WTC11 (cell line): ENCODE results near the gene CDK4.

Experiments
- FOXP1 ChIP-seq: sonication (generic); formaldehyde crosslinking; IDR thresholded peaks from 2 replicates; pipeline ENCODE4 v1.8.0; 2022; ENCODE audit warnings: missing genetic modification reagents, mild to moderate bottlenecking, moderate library complexity, borderline replicate concordance
- HMGA2 ChIP-seq: fragments of 250-450 bp; sonication (Bioruptor Pico); IDR thresholded peaks from 2 replicates; pipeline ENCODE4 v1.4.0; 2021; ENCODE audit warnings: mild to moderate bottlenecking, moderate library complexity
- NFYB ChIP-seq: sonication (generic); formaldehyde crosslinking; conservative IDR thresholded peaks from 2 replicates; pipeline ENCODE4 v1.8.0; 2022; ENCODE audit warnings: low read depth, missing genetic modification reagents
- NR2C2 ChIP-seq: sonication (generic); formaldehyde crosslinking; IDR thresholded peaks from 2 replicates; pipeline ENCODE4 v1.8.0; 2022; ENCODE audit warnings: mild to moderate bottlenecking, missing genetic modification reagents
- NR3C1 ChIP-seq: sonication (generic); formaldehyde crosslinking; conservative IDR thresholded peaks from 2 replicates; pipeline ENCODE4 v1.8.1; 2023; ENCODE audit warnings: low read depth, mild to moderate bottlenecking, missing genetic modification reagents
- PRRX2 ChIP-seq: fragments of 250-450 bp; sonication (Bioruptor Pico); IDR thresholded peaks from 2 replicates; pipeline ENCODE4 v1.8.0; 2021; ENCODE audit warnings: mild to moderate bottlenecking
- SOX15 ChIP-seq: fragments of 250-450 bp; sonication (Bioruptor Pico); IDR thresholded peaks from 2 replicates; pipeline ENCODE4 v1.9.0; 2021; ENCODE audit warnings: mild to moderate bottlenecking
- TCF7 ChIP-seq: sonication (generic); formaldehyde crosslinking; IDR thresholded peaks from 2 replicates; pipeline ENCODE4 v1.8.0; 2022; ENCODE audit warnings: mild to moderate bottlenecking, low read depth, missing genetic modification reagents, moderate library complexity
- ZBTB21 ChIP-seq: sonication (generic); formaldehyde crosslinking; IDR thresholded peaks from 2 replicates; pipeline ENCODE4 v1.8.1; 2023; ENCODE audit warnings: mild to moderate bottlenecking, missing genetic modification reagents, borderline replicate concordance
- TF ChIP-seq, protein P1 (sequence below): fragments of 200-600 bp; IDR thresholded peaks from 2 replicates; pipeline ENCODE4 v1.8.0; 2022; ENCODE audit warnings: antibody characterized with exemption
- TF ChIP-seq, protein P2 (sequence below): sonication (generic); formaldehyde crosslinking; IDR thresholded peaks from 2 replicates; pipeline ENCODE4 v1.8.1; 2023; ENCODE audit warnings: mild to moderate bottlenecking, missing genetic modification reagents
- TF ChIP-seq, protein P3 (sequence below): sonication (generic); formaldehyde crosslinking; IDR thresholded peaks from 2 replicates; pipeline ENCODE4 v1.8.0; 2022; ENCODE audit warnings: mild to moderate bottlenecking, missing genetic modification reagents
- TF ChIP-seq, protein P4 (sequence below): sonication (generic); formaldehyde crosslinking; IDR thresholded peaks from 2 replicates; pipeline ENCODE4 v1.8.0; 2022; ENCODE audit warnings: missing genetic modification reagents

DNA sequence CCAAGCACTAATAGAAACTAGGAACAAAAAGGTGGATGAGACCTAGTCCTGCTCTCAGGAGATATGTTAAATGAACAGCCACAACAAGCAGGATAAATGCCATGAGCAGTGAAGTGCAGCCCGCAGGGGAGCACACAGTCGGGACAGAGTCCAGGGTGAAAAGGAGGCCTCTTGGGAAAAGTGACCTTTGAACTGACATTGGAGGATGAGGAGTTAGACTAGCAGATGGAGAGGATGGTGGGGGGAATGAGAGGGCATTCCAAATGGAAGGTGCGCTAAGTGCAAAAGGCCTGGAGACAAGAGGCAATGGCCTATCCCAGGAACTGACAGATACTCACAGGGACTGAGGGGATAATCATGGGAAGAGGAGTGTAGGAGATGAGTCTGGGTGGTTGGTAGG is 53.7 kb downstream of the CDK4 start:
- TF ChIP-seq, protein P1, sequence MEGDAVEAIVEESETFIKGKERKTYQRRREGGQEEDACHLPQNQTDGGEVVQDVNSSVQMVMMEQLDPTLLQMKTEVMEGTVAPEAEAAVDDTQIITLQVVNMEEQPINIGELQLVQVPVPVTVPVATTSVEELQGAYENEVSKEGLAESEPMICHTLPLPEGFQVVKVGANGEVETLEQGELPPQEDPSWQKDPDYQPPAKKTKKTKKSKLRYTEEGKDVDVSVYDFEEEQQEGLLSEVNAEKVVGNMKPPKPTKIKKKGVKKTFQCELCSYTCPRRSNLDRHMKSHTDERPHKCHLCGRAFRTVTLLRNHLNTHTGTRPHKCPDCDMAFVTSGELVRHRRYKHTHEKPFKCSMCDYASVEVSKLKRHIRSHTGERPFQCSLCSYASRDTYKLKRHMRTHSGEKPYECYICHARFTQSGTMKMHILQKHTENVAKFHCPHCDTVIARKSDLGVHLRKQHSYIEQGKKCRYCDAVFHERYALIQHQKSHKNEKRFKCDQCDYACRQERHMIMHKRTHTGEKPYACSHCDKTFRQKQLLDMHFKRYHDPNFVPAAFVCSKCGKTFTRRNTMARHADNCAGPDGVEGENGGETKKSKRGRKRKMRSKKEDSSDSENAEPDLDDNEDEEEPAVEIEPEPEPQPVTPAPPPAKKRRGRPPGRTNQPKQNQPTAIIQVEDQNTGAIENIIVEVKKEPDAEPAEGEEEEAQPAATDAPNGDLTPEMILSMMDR = no peak
- no peak for TF ChIP-seq HMGA2 (CRISPR knock-in tag)
- TF ChIP-seq NFYB = no peak
- no peak for TF ChIP-seq PRRX2
- no peak for TF ChIP-seq SOX15 (CRISPR knock-in tag)
- TF ChIP-seq ZBTB21 (CRISPR knock-in tag) = no peak
- TF ChIP-seq, protein P2, sequence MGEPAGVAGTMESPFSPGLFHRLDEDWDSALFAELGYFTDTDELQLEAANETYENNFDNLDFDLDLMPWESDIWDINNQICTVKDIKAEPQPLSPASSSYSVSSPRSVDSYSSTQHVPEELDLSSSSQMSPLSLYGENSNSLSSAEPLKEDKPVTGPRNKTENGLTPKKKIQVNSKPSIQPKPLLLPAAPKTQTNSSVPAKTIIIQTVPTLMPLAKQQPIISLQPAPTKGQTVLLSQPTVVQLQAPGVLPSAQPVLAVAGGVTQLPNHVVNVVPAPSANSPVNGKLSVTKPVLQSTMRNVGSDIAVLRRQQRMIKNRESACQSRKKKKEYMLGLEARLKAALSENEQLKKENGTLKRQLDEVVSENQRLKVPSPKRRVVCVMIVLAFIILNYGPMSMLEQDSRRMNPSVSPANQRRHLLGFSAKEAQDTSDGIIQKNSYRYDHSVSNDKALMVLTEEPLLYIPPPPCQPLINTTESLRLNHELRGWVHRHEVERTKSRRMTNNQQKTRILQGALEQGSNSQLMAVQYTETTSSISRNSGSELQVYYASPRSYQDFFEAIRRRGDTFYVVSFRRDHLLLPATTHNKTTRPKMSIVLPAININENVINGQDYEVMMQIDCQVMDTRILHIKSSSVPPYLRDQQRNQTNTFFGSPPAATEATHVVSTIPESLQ = no peak
- TF ChIP-seq NR3C1 (CRISPR knock-in tag) = no peak
- no peak for TF ChIP-seq TCF7 (CRISPR knock-in tag)
- no peak for TF ChIP-seq NR2C2
- TF ChIP-seq FOXP1 (CRISPR knock-in tag) = no peak
- TF ChIP-seq, protein P3, sequence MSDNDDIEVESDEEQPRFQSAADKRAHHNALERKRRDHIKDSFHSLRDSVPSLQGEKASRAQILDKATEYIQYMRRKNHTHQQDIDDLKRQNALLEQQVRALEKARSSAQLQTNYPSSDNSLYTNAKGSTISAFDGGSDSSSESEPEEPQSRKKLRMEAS (CRISPR knock-in tag) = no peak
- TF ChIP-seq, protein P4, sequence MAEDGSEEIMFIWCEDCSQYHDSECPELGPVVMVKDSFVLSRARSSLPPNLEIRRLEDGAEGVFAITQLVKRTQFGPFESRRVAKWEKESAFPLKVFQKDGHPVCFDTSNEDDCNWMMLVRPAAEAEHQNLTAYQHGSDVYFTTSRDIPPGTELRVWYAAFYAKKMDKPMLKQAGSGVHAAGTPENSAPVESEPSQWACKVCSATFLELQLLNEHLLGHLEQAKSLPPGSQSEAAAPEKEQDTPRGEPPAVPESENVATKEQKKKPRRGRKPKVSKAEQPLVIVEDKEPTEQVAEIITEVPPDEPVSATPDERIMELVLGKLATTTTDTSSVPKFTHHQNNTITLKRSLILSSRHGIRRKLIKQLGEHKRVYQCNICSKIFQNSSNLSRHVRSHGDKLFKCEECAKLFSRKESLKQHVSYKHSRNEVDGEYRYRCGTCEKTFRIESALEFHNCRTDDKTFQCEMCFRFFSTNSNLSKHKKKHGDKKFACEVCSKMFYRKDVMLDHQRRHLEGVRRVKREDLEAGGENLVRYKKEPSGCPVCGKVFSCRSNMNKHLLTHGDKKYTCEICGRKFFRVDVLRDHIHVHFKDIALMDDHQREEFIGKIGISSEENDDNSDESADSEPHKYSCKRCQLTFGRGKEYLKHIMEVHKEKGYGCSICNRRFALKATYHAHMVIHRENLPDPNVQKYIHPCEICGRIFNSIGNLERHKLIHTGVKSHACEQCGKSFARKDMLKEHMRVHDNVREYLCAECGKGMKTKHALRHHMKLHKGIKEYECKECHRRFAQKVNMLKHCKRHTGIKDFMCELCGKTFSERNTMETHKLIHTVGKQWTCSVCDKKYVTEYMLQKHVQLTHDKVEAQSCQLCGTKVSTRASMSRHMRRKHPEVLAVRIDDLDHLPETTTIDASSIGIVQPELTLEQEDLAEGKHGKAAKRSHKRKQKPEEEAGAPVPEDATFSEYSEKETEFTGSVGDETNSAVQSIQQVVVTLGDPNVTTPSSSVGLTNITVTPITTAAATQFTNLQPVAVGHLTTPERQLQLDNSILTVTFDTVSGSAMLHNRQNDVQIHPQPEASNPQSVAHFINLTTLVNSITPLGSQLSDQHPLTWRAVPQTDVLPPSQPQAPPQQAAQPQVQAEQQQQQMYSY (CRISPR knock-in tag) = no peak
